ENCODE results near the gene RAB42. TPM values are rescaled to one million over a fixed set of nuclear protein-coding genes. Genes with fewer than 3 reads are reported as not detected.

RAB42 gene
- total and polyA plus RNA-seq, 9 of the 15 experiments (the other 6 are each of a cell fraction or from before 2014, with no cell fraction given) = 0.07 to 0.14 (median 0.12) TPM; not detected in 6

DNA sequence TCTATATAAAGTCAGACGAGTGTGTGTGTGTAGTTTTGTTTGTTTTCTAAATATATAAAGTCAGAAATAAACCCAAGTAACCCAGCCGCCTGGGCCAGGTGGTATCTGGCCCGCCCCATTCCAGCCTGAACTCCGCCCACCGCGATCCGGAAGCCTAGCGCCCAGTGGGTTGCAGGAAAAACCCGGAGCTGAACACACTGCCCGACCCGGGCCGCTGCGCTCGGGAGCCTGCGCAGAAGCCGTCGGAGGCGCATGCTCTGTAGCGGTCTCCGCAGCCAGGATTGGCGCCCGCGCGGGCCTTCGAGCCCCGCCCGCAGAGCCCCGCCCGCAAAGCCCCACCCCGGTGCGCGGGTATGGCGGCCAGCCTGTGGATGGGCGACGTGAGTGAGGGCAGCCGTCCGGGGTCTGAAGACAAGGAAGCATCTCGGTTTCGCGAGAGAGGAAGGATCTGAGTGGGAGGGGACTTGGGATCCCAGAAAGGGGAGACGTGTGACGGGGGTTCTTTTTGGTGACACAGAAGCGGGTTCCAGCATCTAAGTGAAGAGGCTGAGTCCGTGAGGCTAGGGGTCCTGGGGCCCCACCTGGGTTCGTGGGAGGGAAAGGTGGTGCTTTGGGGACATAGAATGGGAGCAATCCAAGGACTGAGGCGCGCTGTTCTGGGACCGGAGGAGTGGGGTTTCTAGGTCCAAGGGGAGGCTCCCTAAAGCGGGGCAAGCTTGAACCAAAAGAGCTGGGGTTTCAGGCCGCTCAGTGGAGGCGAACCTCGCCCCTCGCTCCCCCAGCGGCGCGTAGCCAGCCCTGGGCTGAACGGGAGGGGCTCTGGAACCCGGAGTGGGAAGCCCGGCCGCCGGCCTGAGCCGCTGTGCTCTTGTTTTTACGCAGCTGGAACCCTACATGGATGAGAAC lies 39.1 kb upstream of the RAB42 start, which contains the start of gene TRNAU1AP (continued):
- TF ChIP-seq, protein P1, sequence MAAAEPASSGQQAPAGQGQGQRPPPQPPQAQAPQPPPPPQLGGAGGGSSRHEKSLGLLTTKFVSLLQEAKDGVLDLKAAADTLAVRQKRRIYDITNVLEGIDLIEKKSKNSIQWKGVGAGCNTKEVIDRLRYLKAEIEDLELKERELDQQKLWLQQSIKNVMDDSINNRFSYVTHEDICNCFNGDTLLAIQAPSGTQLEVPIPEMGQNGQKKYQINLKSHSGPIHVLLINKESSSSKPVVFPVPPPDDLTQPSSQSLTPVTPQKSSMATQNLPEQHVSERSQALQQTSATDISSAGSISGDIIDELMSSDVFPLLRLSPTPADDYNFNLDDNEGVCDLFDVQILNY (CRISPR knock-in tag; IDR thresholded peaks at IDR 0.05) = no peak
- TF ChIP-seq PCBP1 (IDR thresholded peaks at IDR 0.05; ENCODE audit: low read depth, low read length, poor library complexity, severe bottlenecking) (peak; percentile 87), TFE3 (CRISPR knock-in tag; IDR thresholded peaks at IDR 0.05) (no peak), USF1 (CRISPR knock-in tag; IDR thresholded peaks at IDR 0.05) (peak; percentile 34), CC2D1A (IDR thresholded peaks at IDR 0.05) (no peak), HNRNPK (IDR thresholded peaks at IDR 0.05; ENCODE audit: low read depth, low read length, poor library complexity, severe bottlenecking) (peak; percentile 16), SMARCE1 (IDR thresholded peaks at IDR 0.05) (peak; percentile 20; the same call in 1 of the 2 replicates), ZFP30 (CRISPR knock-in tag; IDR thresholded peaks at IDR 0.05; ENCODE audit: borderline replicate concordance) (no peak), TRIM24 (IDR thresholded peaks at IDR 0.05) (peak in 1 of 2 experiments; percentile 32; a peak in 1 of 4 replicates), KLF10 (CRISPR knock-in tag; IDR thresholded peaks at IDR 0.05) (no peak), RBM39 (optimal IDR thresholded peaks at IDR 0.05; ENCODE audit: low read depth, low read length) (no peak), CREM (IDR thresholded peaks at IDR 0.05; ENCODE audit: low read depth) (peak; percentile 83), SIX5 (IDR thresholded peaks at IDR 0.05; ENCODE audit: borderline replicate concordance in 1 of 2, insufficient read depth in 1 of 2, low read depth in 1 of 2, low read length in 2 of 2) (no peak; a peak in 1 of 4 replicates), ZNF830 (CRISPR knock-in tag; IDR thresholded peaks at IDR 0.05) (no peak), STAT5B (CRISPR knock-in tag; IDR thresholded peaks at IDR 0.05) (no peak), HDAC2 (IDR thresholded peaks at IDR 0.05) (peak; percentile 12; the same call in 1 of the 2 replicates), ZC3H8 (IDR thresholded peaks at IDR 0.05) (no peak), SMAD1 (IDR thresholded peaks at IDR 0.05; ENCODE audit: low read depth, low read length, partially characterized antibody) (peak; percentile 75), MTA2 (IDR thresholded peaks at IDR 0.05; ENCODE audit: low read depth) (no peak), FOXK2 (conservative IDR thresholded peaks at IDR 0.05 in 1 of 2, IDR thresholded peaks at IDR 0.05 in 1 of 2; ENCODE audit: low read depth in 2 of 2) (no peak; a peak in 1 of 4 replicates), TEAD2 (tag; IDR thresholded peaks at IDR 0.05) (no peak), ZBED1 (IDR thresholded peaks at IDR 0.05) (no peak), ZNF197 (CRISPR knock-in tag; IDR thresholded peaks at IDR 0.05; ENCODE audit: low read depth) (no peak), STAT5A (IDR thresholded peaks at IDR 0.05; ENCODE audit: borderline replicate concordance, low read length) (no peak)
